GM21786 (cell line): Measurements from ENCODE around the gene ADORA2B.
"Not testable (repeated sequence)": the region's sequence is repeated elsewhere in the genome, so short reads cannot be mapped to it uniquely, and the experiment has no call there.

Experiments
- ATAC-seq: cut with Tn5 transposase; IDR thresholded peaks from one replicate; pipeline ENCODE4 v1.9.1; 2021; ENCODE audit not compliant: unreplicated experiment

The ADORA2B gene

GRCh38 chr17:15944759-15945526 lies at the start of gene ADORA2B:
Gene ADORA2B (plus strand): TSS chr17:15945130. CDS start chr17:15945249, 119 bp downstream.
- ATAC-seq, result peak; percentile 72

DNA sequence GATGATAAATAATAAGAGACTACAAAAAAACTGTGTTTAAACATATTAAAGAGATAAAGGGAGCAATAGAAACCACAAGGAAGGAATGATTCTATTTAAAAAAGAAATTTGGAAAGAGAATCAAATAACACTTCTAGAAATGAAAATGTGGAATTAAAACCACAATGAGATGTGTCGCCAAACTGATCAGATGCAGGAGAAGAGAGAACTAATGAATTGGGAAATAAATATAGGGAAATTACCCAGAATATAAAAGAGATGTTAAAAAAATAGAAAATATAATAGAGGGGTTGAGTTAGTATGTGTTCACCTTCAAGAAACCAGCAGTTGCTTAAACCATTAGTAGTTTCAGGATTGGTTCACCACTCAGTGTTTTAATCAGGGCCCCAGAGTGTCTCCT lies 48.7 kb upstream of the ADORA2B start:
- ATAC-seq, result no peak

- ATAC-seq, result no peak
These were observed 48.1 kb upstream of the ADORA2B start for GRCh38 chr17:15896834-15897233.

GRCh38 chr17:15899596-15899995 lies 45.3 kb upstream of the ADORA2B start:
- not testable (repeated sequence) for ATAC-seq

GRCh38 chr17:15900871-15901270 lies 44.1 kb upstream of the ADORA2B start:
- no peak for ATAC-seq

- ATAC-seq, result not testable (repeated sequence)
These were observed 39.7 kb upstream of the ADORA2B start for GRCh38 chr17:15905236-15905635.

DNA sequence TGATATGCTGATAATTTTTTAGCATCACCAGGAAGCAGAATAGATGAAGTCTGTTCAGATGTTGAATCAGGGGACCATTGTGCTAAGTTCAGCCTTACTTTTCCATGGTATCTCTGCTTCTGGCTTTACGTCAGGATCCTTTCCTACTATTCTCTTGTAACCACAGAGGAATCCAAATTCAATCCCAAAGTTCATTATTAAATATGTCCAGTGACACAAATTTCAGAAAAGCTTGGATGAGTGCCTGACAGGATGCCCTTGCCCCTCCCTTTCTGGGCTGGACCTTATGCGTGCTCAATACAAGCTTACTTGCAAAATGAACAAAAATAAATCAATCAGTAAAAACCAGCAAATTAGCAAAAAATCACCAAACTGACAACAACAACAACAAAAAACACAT lies 37.6 kb upstream of the ADORA2B start:
- ATAC-seq, result no peak

- no peak for ATAC-seq
These were observed 36.6 kb upstream of the ADORA2B start for GRCh38 chr17:15908378-15908777.

- ATAC-seq, result no peak
These were observed 35.4 kb upstream of the ADORA2B start for GRCh38 chr17:15909481-15909991.

DNA sequence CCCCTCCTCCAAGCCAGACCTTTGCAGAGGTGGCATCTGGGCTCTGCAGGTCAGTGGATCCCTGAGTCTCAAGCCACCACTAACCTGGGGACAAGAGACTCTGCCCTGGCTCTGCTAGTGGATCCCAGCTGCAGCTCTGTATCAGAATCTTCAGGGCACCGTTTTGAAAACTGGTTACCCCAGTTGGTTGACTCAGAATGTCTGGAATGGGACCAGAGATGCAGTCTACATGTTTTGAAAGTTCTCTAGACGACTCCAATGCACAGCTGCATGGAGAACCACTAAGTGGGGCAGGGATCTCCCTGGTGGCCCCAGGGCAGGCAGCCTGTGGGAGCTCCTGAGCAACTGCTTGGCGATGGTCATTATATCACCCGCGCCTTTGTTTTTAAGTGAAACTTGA lies 34.1 kb upstream of the ADORA2B start:
- no peak for ATAC-seq

DNA sequence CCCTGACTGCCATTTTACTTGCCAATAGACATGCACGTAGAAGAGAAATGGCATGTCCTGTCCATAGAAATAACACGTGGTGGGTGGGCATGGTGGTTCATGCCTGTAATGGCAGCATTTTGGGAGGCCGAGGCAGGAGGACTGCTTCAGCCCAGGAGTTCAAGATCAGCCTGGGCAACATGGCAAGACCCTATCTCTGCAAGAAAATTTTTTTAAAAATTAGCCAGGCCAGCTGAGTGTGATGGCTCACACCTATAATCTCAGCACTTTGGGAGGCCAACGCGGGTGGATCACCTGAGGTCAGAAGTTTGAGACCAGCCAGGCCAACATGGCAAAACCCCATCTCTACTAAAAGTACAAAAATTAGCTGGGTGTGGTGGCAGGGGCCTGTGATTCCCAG lies 33.2 kb upstream of the ADORA2B start:
- not testable (repeated sequence) for ATAC-seq

GRCh38 chr17:15912416-15912955 lies 32.4 kb upstream of the ADORA2B start:
- ATAC-seq, result no peak

- no peak for ATAC-seq
These were observed 31.1 kb upstream of the ADORA2B start for GRCh38 chr17:15913826-15914225.

DNA sequence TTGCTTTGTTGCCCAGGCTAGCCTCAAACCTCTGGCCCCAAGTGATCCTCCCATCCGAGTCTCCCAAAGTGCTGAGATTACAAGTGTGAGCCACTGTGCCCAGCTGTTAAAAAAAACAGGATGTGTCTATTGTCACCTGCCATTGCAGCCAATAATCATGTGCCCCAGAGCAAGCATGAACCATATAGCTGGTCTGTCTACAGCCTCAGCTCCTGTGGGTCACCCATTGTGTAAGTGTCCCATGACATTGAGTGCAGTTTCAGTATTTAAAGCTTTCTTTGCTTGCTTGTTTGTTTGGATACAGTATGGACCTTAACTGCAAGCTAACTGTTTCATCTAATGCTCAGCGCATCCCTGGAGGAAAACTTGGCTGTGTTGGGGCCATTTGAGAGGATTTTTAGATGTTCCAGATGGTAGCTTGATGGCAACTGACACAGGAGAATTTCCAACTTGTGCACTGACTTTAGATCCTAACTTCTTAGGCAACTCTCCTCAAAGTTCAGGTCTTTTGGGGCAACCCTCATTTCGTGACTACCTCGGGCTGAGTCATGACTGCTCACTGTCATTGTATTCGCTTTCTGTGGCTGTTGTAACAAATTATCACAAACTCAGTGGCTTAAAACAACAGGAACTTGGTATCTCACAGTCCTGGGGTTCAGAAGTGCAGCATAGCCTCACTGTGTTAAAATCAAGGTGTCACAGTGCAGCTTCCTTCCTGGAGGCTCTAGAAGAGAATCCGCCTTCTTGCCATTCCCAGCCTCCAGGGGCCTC lies 30.3 kb upstream of the ADORA2B start:
- no peak for ATAC-seq

DNA sequence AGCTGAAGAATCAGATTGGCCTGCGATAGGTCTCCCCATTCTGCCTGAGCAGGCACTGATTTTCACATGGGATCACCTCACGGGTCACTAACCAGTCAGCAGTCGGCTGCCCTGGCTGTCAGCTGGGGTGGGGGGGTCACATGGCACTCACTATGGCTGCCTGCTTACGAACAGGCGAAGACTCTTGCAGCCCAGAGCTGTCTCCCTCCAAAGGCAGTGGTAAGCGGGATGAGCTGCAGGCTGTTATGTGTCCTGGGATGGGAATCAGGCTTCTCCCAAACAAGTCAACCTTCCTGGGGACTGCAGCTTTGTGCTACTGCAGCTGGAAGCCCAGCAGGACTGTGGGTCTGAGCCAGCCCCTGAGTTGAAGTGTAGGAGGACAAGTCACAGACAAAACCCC lies 29.0 kb upstream of the ADORA2B start:
- no peak for ATAC-seq

- no peak for ATAC-seq
These were observed 27.9 kb upstream of the ADORA2B start for GRCh38 chr17:15917021-15917437.

- no peak for ATAC-seq
These were observed 27.4 kb upstream of the ADORA2B start for GRCh38 chr17:15917438-15918027.

- ATAC-seq, result no peak
These were observed 26.7 kb upstream of the ADORA2B start for GRCh38 chr17:15918261-15918660.

- no peak for ATAC-seq
These were observed 26.2 kb upstream of the ADORA2B start for GRCh38 chr17:15918661-15919259.

DNA sequence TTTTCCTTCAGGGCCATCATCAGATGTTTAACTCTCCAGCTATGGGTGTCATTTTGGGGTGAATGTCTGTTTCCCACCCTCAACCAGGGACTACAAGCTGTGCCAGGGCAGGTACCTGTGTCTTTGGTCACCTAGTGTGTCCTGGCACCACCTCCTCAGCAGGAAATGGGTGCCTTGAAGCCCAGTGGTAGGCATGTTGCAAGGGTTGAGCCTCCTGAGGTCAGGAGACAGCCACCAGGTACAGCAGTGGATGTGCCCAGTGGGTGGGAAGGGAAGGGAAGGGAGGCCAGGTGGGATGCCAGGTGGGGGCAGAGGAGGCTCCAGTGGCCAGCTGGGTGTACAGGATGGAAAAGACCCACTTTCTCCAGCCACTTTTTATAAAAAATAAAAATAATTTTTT lies 25.5 kb upstream of the ADORA2B start:
- no peak for ATAC-seq

DNA sequence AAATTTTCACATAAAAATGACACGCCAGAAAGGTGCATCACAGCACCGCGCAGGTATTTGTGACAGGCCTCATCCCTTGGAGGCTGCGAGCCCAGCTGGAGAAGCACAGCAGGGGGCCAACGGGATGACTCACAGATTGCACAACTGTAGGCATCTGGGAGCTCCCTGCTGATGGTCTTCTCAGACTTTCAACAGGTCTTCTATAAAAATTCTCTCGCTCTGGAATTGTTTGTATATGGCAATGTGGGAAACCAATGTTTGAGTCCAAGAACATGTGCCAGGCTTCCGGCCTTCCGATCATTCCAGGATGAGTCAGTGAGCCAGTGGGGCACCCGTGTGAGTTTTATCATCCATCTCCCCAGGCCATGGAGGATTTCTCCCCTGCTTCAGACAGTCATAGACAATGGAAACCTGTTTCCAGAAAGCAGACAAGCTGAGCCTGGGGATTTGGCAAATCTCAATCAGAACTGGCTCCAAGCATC lies 24.1 kb upstream of the ADORA2B start:
- ATAC-seq, result no peak
